ENCODE results near the gene ESYT3.
"Not testable (repeated sequence)": the region's sequence is repeated elsewhere in the genome, so short reads cannot be mapped to it uniquely, and the experiment has no call there.

DNA sequence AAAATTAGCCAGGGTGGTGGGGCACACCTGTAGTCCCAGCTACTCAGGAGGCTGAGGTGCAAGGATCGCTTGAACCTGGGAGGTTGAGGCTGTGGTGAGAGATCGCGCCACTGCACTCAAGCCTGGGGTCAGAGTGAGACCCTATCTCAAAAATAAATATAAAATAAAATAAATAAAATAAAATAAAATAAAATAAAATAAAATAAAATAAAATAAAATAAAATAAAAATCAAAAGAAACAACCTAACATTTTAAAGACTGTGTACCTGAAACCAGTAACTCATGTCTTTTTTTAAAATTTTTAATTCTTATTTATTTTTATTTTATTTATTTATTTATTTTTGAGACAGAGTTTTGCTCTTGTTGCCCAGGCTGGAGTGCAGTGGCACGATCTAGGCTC is 7.7 kb upstream of the ESYT3 start:
- TF ChIP-seq, protein P1, sequence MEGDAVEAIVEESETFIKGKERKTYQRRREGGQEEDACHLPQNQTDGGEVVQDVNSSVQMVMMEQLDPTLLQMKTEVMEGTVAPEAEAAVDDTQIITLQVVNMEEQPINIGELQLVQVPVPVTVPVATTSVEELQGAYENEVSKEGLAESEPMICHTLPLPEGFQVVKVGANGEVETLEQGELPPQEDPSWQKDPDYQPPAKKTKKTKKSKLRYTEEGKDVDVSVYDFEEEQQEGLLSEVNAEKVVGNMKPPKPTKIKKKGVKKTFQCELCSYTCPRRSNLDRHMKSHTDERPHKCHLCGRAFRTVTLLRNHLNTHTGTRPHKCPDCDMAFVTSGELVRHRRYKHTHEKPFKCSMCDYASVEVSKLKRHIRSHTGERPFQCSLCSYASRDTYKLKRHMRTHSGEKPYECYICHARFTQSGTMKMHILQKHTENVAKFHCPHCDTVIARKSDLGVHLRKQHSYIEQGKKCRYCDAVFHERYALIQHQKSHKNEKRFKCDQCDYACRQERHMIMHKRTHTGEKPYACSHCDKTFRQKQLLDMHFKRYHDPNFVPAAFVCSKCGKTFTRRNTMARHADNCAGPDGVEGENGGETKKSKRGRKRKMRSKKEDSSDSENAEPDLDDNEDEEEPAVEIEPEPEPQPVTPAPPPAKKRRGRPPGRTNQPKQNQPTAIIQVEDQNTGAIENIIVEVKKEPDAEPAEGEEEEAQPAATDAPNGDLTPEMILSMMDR (conservative IDR thresholded peaks at IDR 0.05; ENCODE audit: low read depth in 2 of 2): not testable (repeated sequence)
- TF ChIP-seq POLR2AphosphoS5 (IDR thresholded peaks at IDR 0.05; ENCODE audit: low read depth); NANOG (IDR thresholded peaks at IDR 0.05; ENCODE audit: borderline replicate concordance); EZH2phosphoT487 (IDR thresholded peaks at IDR 0.05; ENCODE audit: unreplicated experiment); JUNB (IDR thresholded peaks at IDR 0.05; ENCODE audit: unreplicated experiment); EZH2 (IDR thresholded peaks at IDR 0.05; ENCODE audit: low read depth, unreplicated experiment): not testable (repeated sequence)
